Measurements from ENCODE around the gene SETD3.

Gene SETD3

GRCh38 chr14:99393059-99393655 is 87.5 kb downstream of the SETD3 start:
- no peak for DNase-seq (ENCODE audit: low read depth)

- no peak for DNase-seq (ENCODE audit: low read depth)
Observed at GRCh38 chr14:99391671-99392070, 89.0 kb downstream of the SETD3 start.

- DNase-seq (ENCODE audit: low read depth): no peak
Observed at GRCh38 chr14:99389174-99389826, 91.4 kb downstream of the SETD3 start.

- DNase-seq (ENCODE audit: low read depth): no peak
Observed at GRCh38 chr14:99388286-99388685, 92.4 kb downstream of the SETD3 start.

- no peak for DNase-seq (ENCODE audit: low read depth)
Observed at GRCh38 chr14:99387880-99388279, 92.8 kb downstream of the SETD3 start.

- no peak for DNase-seq (ENCODE audit: low read depth)
Observed at GRCh38 chr14:99384450-99385417, 95.9 kb downstream of the SETD3 start.

- no peak for DNase-seq (ENCODE audit: low read depth)
Observed at GRCh38 chr14:99383472-99384449, 96.9 kb downstream of the SETD3 start.

- no peak for DNase-seq (ENCODE audit: low read depth)
Observed at GRCh38 chr14:99382781-99383471, 97.7 kb downstream of the SETD3 start.

GRCh38 chr14:99382071-99382470 is 98.6 kb downstream of the SETD3 start:
- DNase-seq (ENCODE audit: low read depth): no peak

GRCh38 chr14:99381688-99382060 is 99.0 kb downstream of the SETD3 start:
- DNase-seq (ENCODE audit: low read depth): no peak

- DNase-seq (ENCODE audit: low read depth): no peak
Observed at GRCh38 chr14:99380991-99381687, 99.5 kb downstream of the SETD3 start.

- DNase-seq (ENCODE audit: low read depth): no peak
Observed at GRCh38 chr14:99380402-99380801, 100.3 kb downstream of the SETD3 start.

- DNase-seq (ENCODE audit: low read depth): no peak
Observed at GRCh38 chr14:99378782-99379214, 101.9 kb downstream of the SETD3 start.

- no peak for DNase-seq (ENCODE audit: low read depth)
Observed at GRCh38 chr14:99377951-99378350, 102.7 kb downstream of the SETD3 start.

- DNase-seq (ENCODE audit: low read depth): no peak
Observed at GRCh38 chr14:99374964-99375363, 105.7 kb downstream of the SETD3 start.

- DNase-seq (ENCODE audit: low read depth): no peak
Observed at GRCh38 chr14:99363616-99364290, 116.9 kb downstream of the SETD3 start.

GRCh38 chr14:99363051-99363450 is 117.6 kb downstream of the SETD3 start:
- DNase-seq (ENCODE audit: low read depth): no peak

- DNase-seq (ENCODE audit: low read depth): no peak
Observed at GRCh38 chr14:99361596-99362215, 119.0 kb downstream of the SETD3 start.
